Stomach smooth muscle (tissue), 2 donors: ENCODE measurements around the gene MCEMP1.
A peak's percentile ranks its signal among the peaks of the same experiment; 100 is the strongest.
"Not testable (repeated sequence)": the region's sequence is repeated elsewhere in the genome, so short reads cannot be mapped to it uniquely, and the experiment has no call there.

Experiments used
- H3K27ac ChIP-seq: one replicate; pipeline ENCODE4 v1.7.0; 2013; ENCODE audit warnings: mild to moderate bottlenecking, low read length, inconsistent platforms
- H3K27me3 ChIP-seq, 2 donors: one replicate each; pipeline ENCODE4 v1.7.0; 2013; ENCODE audit warnings: low read length in 2 of 2; ENCODE audit not compliant: insufficient read depth in 2 of 2, control insufficient read depth in 1 of 2
- H3K36me3 ChIP-seq, 2 donors: one replicate each; pipeline ENCODE4 v1.7.0; 2013; ENCODE audit warnings: low read length in 2 of 2; ENCODE audit not compliant: control insufficient read depth in 2 of 2, insufficient read depth in 2 of 2
- H3K4me1 ChIP-seq: one replicate; pipeline ENCODE4 v1.7.0; 2013; ENCODE audit warnings: low read length; ENCODE audit not compliant: control insufficient read depth, insufficient read depth
- H3K4me3 ChIP-seq, 2 donors: one replicate each; pipeline ENCODE4 v1.7.0; 2013; ENCODE audit warnings: low read length in 2 of 2
- H3K9ac ChIP-seq, 2 donors: one replicate each; pipeline ENCODE4 v1.7.0; 2013; ENCODE audit warnings: low read length in 2 of 2, mild to moderate bottlenecking in 1 of 2
- H3K9me3 ChIP-seq, 2 donors: one replicate each; pipeline ENCODE4 v1.7.0; 2013; ENCODE audit warnings: low read length in 2 of 2; ENCODE audit not compliant: control insufficient read depth in 2 of 2
- donor health status: healthy.
- donor health status: Pancreatic carcinoma.

The MCEMP1 gene

GRCh38 chr19:7637374-7638256, 39.3 kb upstream of the MCEMP1 start:
- H3K9me3 ChIP-seq: no peaks in the 10 kb centered on the region
- peaks cover 24 to 33% of the 10 kb centered on the region in 2 donors for H3K27me3 ChIP-seq
- no peaks in the 10 kb centered on the region for H3K36me3 ChIP-seq
- H3K27ac ChIP-seq: no peak overlapping the region
- peak overlapping the region in 1 of 2 donors; percentile 44 for H3K4me3 ChIP-seq
- no peaks in the 10 kb centered on the region for H3K4me1 ChIP-seq
- H3K9ac ChIP-seq: no peak overlapping the region

- Histone ChIP-seq H3K4me1 (no peaks in the 10 kb centered on the region), H3K27me3 (peaks cover 24 to 33% of the 10 kb centered on the region in 2 donors), H3K27ac (no peak overlapping the region)
These were observed 38.0 kb upstream of the MCEMP1 start for GRCh38 chr19:7638802-7639465.

GRCh38 chr19:7639863-7640348, 37.0 kb upstream of the MCEMP1 start:
- Histone ChIP-seq H3K27ac (no peak overlapping the region), H3K9me3 (no peaks in the 10 kb centered on the region), H3K9ac (no peak overlapping the region), H3K4me1 (no peaks in the 10 kb centered on the region), H3K36me3 (no peaks in the 10 kb centered on the region), H3K4me3 (no peak overlapping the region), H3K27me3 (peaks cover 27 to 33% of the 10 kb centered on the region in 2 donors)

More at GRCh38 chr19:7638802-7639465, 38.0 kb upstream of the MCEMP1 start:
- no peaks in the 10 kb centered on the region for H3K9me3 ChIP-seq
- no peak overlapping the region for H3K9ac ChIP-seq
- no peak overlapping the region for H3K4me3 ChIP-seq
- H3K36me3 ChIP-seq: no peaks in the 10 kb centered on the region

GRCh38 chr19:7640803-7641202, 36.1 kb upstream of the MCEMP1 start:
- H3K27me3 ChIP-seq: peaks cover 28 to 29% of the 10 kb centered on the region in 2 donors

GRCh38 chr19:7641290-7642276, 35.3 kb upstream of the MCEMP1 start:
- Histone ChIP-seq H3K27ac (no peak overlapping the region), H3K27me3 (peaks cover 26 to 28% of the 10 kb centered on the region in 2 donors), H3K9ac (no peak overlapping the region), H3K9me3 (no peaks in the 10 kb centered on the region), H3K36me3 (no peaks in the 10 kb centered on the region), H3K4me1 (no peaks in the 10 kb centered on the region), H3K4me3 (no peak overlapping the region)

More at GRCh38 chr19:7640803-7641202, 36.1 kb upstream of the MCEMP1 start:
- no peak overlapping the region for H3K27ac ChIP-seq
- H3K9ac ChIP-seq: no peak overlapping the region
- H3K36me3 ChIP-seq: no peaks in the 10 kb centered on the region
- no peaks in the 10 kb centered on the region for H3K9me3 ChIP-seq
- H3K4me1 ChIP-seq: no peaks in the 10 kb centered on the region
- H3K4me3 ChIP-seq: no peak overlapping the region

GRCh38 chr19:7642295-7643030, 34.4 kb upstream of the MCEMP1 start:
- H3K27ac ChIP-seq: no peak overlapping the region
- H3K36me3 ChIP-seq: no peaks in the 10 kb centered on the region
- no peak overlapping the region for H3K9ac ChIP-seq
- peaks cover 21 to 26% of the 10 kb centered on the region in 2 donors for H3K27me3 ChIP-seq
- no peak overlapping the region for H3K4me3 ChIP-seq
- no peaks in the 10 kb centered on the region for H3K9me3 ChIP-seq
- no peaks in the 10 kb centered on the region for H3K4me1 ChIP-seq

GRCh38 chr19:7643031-7643415, 33.9 kb upstream of the MCEMP1 start:
- Histone ChIP-seq H3K4me3 (no peak overlapping the region), H3K27me3 (peaks cover 16 to 23% of the 10 kb centered on the region in 2 donors), H3K9me3 (no peaks in the 10 kb centered on the region), H3K4me1 (no peaks in the 10 kb centered on the region), H3K27ac (no peak overlapping the region), H3K36me3 (no peaks in the 10 kb centered on the region), H3K9ac (no peak overlapping the region)

GRCh38 chr19:7643629-7644549, 33.0 kb upstream of the MCEMP1 start:
- H3K27me3 ChIP-seq: peaks cover 9 to 21% of the 10 kb centered on the region in 2 donors
- H3K9ac ChIP-seq, H3K4me1 ChIP-seq, H3K4me3 ChIP-seq, H3K36me3 ChIP-seq, H3K9me3 ChIP-seq, H3K27ac ChIP-seq: not testable (repeated sequence)

GRCh38 chr19:7644550-7644877, 32.4 kb upstream of the MCEMP1 start:
- Histone ChIP-seq H3K36me3 (no peaks in the 10 kb centered on the region), H3K4me3 (no peak overlapping the region), H3K27ac (no peak overlapping the region), H3K27me3 (peaks cover 5 to 19% of the 10 kb centered on the region in 2 donors), H3K9me3 (no peaks in the 10 kb centered on the region), H3K9ac (no peak overlapping the region), H3K4me1 (no peaks in the 10 kb centered on the region)
